GM12878 (cell line): ENCODE results near the gene PSG2. TPM values are rescaled to one million over a fixed set of nuclear protein-coding genes. Genes with fewer than 3 reads are reported as not detected.

Source experiments
- polyA plus RNA-seq, 11 experiments: library from polyadenylated mRNA; depleted of rRNA in 4 of 11; unstranded in 6 of 11; stranded (reverse) in 5 of 11; fragments of >200 nt; fragmentation: Nextera tagmentation in 4 of 11; fragmentation: Illumina TruSeq in 1 of 11; extraction: Ambion mirVana in 4 of 11; extraction: Trizol in 1 of 11; gene quantifications; 1 replicate in 1 of 11; 2 replicates in 10 of 11; pipeline versions ENCODE4 v1.2.1 to v1.2.3, GENCODE V29; 2011 to 2016; ENCODE audit warnings: inconsistent platforms in 2 of 11, missing spikeins in 2 of 11, low read depth in 1 of 11
- total RNA-seq, 4 experiments: library from RNA; depleted of rRNA in 3 of 4; stranded (reverse); fragments of >200 nt in 3 of 4; fragmentation: Illumina TruSeq in 1 of 4; extraction: Trizol in 1 of 4; gene quantifications; 2 replicates each; pipeline versions ENCODE4 v1.2.1 to v1.2.3, GENCODE V29; 2013 to 2021

The PSG2 gene
- total and polyA plus RNA-seq, 10 of the 15 experiments (the other 5 are each of a cell fraction or from before 2014, with no cell fraction given): not detected

Other genes with a start within 250 kb of the PSG2 start
- gene PSG1, start 203.0 kb downstream of the PSG2 start, total RNA-seq (2014; rRNA removed): not detected in 2 replicates
- gene PSG1, start 203.0 kb downstream of the PSG2 start, total RNA-seq (2014; rRNA removed; fragmentation: Illumina TruSeq; extraction: Trizol): not detected in 2 replicates
- not detected in 2 replicates for gene PSG1, start 203.0 kb downstream of the PSG2 start, total RNA-seq (2021)
- not detected in 2 replicates for gene PSG1, start 203.0 kb downstream of the PSG2 start, polyA plus RNA-seq (2011; rRNA removed)
- gene PSG1, start 203.0 kb downstream of the PSG2 start, polyA plus RNA-seq (2014; fragmentation: Illumina TruSeq; extraction: Trizol): not detected in 2 replicates
- gene PSG1, start 203.0 kb downstream of the PSG2 start, polyA plus RNA-seq (2014; fragmentation: Nextera tagmentation; extraction: Ambion mirVana): not detected
- gene PSG1, start 203.0 kb downstream of the PSG2 start, polyA plus RNA-seq (2014; rRNA removed): not detected in 2 replicates
- gene PSG1, start 203.0 kb downstream of the PSG2 start, polyA plus RNA-seq (2016; fragmentation: Nextera tagmentation; extraction: Ambion mirVana): not detected
- gene PSG6, start 164.8 kb downstream of the PSG2 start, total RNA-seq (2014; rRNA removed): not detected in 2 replicates
- not detected in 2 replicates for gene PSG6, start 164.8 kb downstream of the PSG2 start, total RNA-seq (2014; rRNA removed; fragmentation: Illumina TruSeq; extraction: Trizol)
- not detected in 2 replicates for gene PSG6, start 164.8 kb downstream of the PSG2 start, total RNA-seq (2021)
- not detected in 2 replicates for gene PSG6, start 164.8 kb downstream of the PSG2 start, polyA plus RNA-seq (2011; rRNA removed)
- not detected in 2 replicates for gene PSG6, start 164.8 kb downstream of the PSG2 start, polyA plus RNA-seq (2014; fragmentation: Illumina TruSeq; extraction: Trizol)
- gene PSG6, start 164.8 kb downstream of the PSG2 start, polyA plus RNA-seq (2014; fragmentation: Nextera tagmentation; extraction: Ambion mirVana): not detected
- not detected in 2 replicates for gene PSG6, start 164.8 kb downstream of the PSG2 start, polyA plus RNA-seq (2014; rRNA removed)
- not detected for gene PSG6, start 164.8 kb downstream of the PSG2 start, polyA plus RNA-seq (2016; fragmentation: Nextera tagmentation; extraction: Ambion mirVana)
- gene PSG7, start 145.5 kb downstream of the PSG2 start, total RNA-seq (2014; rRNA removed): not detected in 2 replicates
- gene PSG7, start 145.5 kb downstream of the PSG2 start, total RNA-seq (2014; rRNA removed; fragmentation: Illumina TruSeq; extraction: Trizol): not detected in 2 replicates
- gene PSG7, start 145.5 kb downstream of the PSG2 start, total RNA-seq (2021): not detected in 2 replicates
- gene PSG7, start 145.5 kb downstream of the PSG2 start, polyA plus RNA-seq (2011; rRNA removed): not detected in 2 replicates
- not detected in 2 replicates for gene PSG7, start 145.5 kb downstream of the PSG2 start, polyA plus RNA-seq (2014; fragmentation: Illumina TruSeq; extraction: Trizol)
- not detected for gene PSG7, start 145.5 kb downstream of the PSG2 start, polyA plus RNA-seq (2014; fragmentation: Nextera tagmentation; extraction: Ambion mirVana)
- gene PSG7, start 145.5 kb downstream of the PSG2 start, polyA plus RNA-seq (2014; rRNA removed): not detected in 2 replicates
- not detected for gene PSG7, start 145.5 kb downstream of the PSG2 start, polyA plus RNA-seq (2016; fragmentation: Nextera tagmentation; extraction: Ambion mirVana)
- gene PSG11, start 56.2 kb downstream of the PSG2 start, total RNA-seq (2014; rRNA removed): not detected in 2 replicates
- not detected in 2 replicates for gene PSG11, start 56.2 kb downstream of the PSG2 start, total RNA-seq (2014; rRNA removed; fragmentation: Illumina TruSeq; extraction: Trizol)
- gene PSG11, start 56.2 kb downstream of the PSG2 start, total RNA-seq (2021): not detected in 2 replicates
- not detected in 2 replicates for gene PSG11, start 56.2 kb downstream of the PSG2 start, polyA plus RNA-seq (2011; rRNA removed)
- not detected in 2 replicates for gene PSG11, start 56.2 kb downstream of the PSG2 start, polyA plus RNA-seq (2014; fragmentation: Illumina TruSeq; extraction: Trizol)
- not detected for gene PSG11, start 56.2 kb downstream of the PSG2 start, polyA plus RNA-seq (2014; fragmentation: Nextera tagmentation; extraction: Ambion mirVana)
- gene PSG11, start 56.2 kb downstream of the PSG2 start, polyA plus RNA-seq (2014; rRNA removed): not detected in 2 replicates
- gene PSG11, start 56.2 kb downstream of the PSG2 start, polyA plus RNA-seq (2016; fragmentation: Nextera tagmentation; extraction: Ambion mirVana): not detected
- gene PSG5, start 103.8 kb upstream of the PSG2 start, total RNA-seq (2014; rRNA removed): not detected in 2 replicates
- not detected in 2 replicates for gene PSG5, start 103.8 kb upstream of the PSG2 start, total RNA-seq (2014; rRNA removed; fragmentation: Illumina TruSeq; extraction: Trizol)
- gene PSG5, start 103.8 kb upstream of the PSG2 start, total RNA-seq (2021): not detected in 2 replicates
- gene PSG5, start 103.8 kb upstream of the PSG2 start, polyA plus RNA-seq (2011; rRNA removed): not detected in 2 replicates
- gene PSG5, start 103.8 kb upstream of the PSG2 start, polyA plus RNA-seq (2014; fragmentation: Illumina TruSeq; extraction: Trizol): not detected in 2 replicates
- gene PSG5, start 103.8 kb upstream of the PSG2 start, polyA plus RNA-seq (2014; fragmentation: Nextera tagmentation; extraction: Ambion mirVana): not detected
- gene PSG5, start 103.8 kb upstream of the PSG2 start, polyA plus RNA-seq (2014; rRNA removed): not detected in 2 replicates
- gene PSG5, start 103.8 kb upstream of the PSG2 start, polyA plus RNA-seq (2016; fragmentation: Nextera tagmentation; extraction: Ambion mirVana): under 1 TPM in 1 of 2 experiments, not detected in 1; 0.27 TPM
- not detected in 2 replicates for gene PSG4, start 122.9 kb upstream of the PSG2 start, total RNA-seq (2014; rRNA removed)
- gene PSG4, start 122.9 kb upstream of the PSG2 start, total RNA-seq (2014; rRNA removed; fragmentation: Illumina TruSeq; extraction: Trizol): not detected in 2 replicates
- gene PSG4, start 122.9 kb upstream of the PSG2 start, total RNA-seq (2021): not detected in 2 replicates
- not detected in 2 replicates for gene PSG4, start 122.9 kb upstream of the PSG2 start, polyA plus RNA-seq (2011; rRNA removed)
- gene PSG4, start 122.9 kb upstream of the PSG2 start, polyA plus RNA-seq (2014; fragmentation: Illumina TruSeq; extraction: Trizol): not detected in 2 replicates
- gene PSG4, start 122.9 kb upstream of the PSG2 start, polyA plus RNA-seq (2014; fragmentation: Nextera tagmentation; extraction: Ambion mirVana): not detected
- gene PSG4, start 122.9 kb upstream of the PSG2 start, polyA plus RNA-seq (2014; rRNA removed): not detected in 2 replicates
- not detected for gene PSG4, start 122.9 kb upstream of the PSG2 start, polyA plus RNA-seq (2016; fragmentation: Nextera tagmentation; extraction: Ambion mirVana)
- gene PSG9, start 186.8 kb upstream of the PSG2 start, total RNA-seq (2014; rRNA removed): not detected in 2 replicates
- not detected in 2 replicates for gene PSG9, start 186.8 kb upstream of the PSG2 start, total RNA-seq (2014; rRNA removed; fragmentation: Illumina TruSeq; extraction: Trizol)
- gene PSG9, start 186.8 kb upstream of the PSG2 start, total RNA-seq (2021): not detected in 2 replicates
- gene PSG9, start 186.8 kb upstream of the PSG2 start, polyA plus RNA-seq (2011; rRNA removed): not detected in 2 replicates
- not detected in 2 replicates for gene PSG9, start 186.8 kb upstream of the PSG2 start, polyA plus RNA-seq (2014; fragmentation: Illumina TruSeq; extraction: Trizol)
- gene PSG9, start 186.8 kb upstream of the PSG2 start, polyA plus RNA-seq (2014; fragmentation: Nextera tagmentation; extraction: Ambion mirVana): not detected
- gene PSG9, start 186.8 kb upstream of the PSG2 start, polyA plus RNA-seq (2014; rRNA removed): not detected in 2 replicates
- gene PSG9, start 186.8 kb upstream of the PSG2 start, polyA plus RNA-seq (2016; fragmentation: Nextera tagmentation; extraction: Ambion mirVana): not detected